ENCODE measurements around the gene C4orf50.
"Not testable (repeated sequence)": the region's sequence is repeated elsewhere in the genome, so short reads cannot be mapped to it uniquely, and the experiment has no call there.

Gene C4orf50

GRCh38 chr4:5964030-5964429, 54.2 kb downstream of the C4orf50 start:
- no peak for DNase-seq

GRCh38 chr4:5963611-5964010, 54.6 kb downstream of the C4orf50 start:
- no peak for DNase-seq

- DNase-seq, result no peak
Observed at GRCh38 chr4:5962416-5962815, 55.8 kb downstream of the C4orf50 start.

- DNase-seq, result no peak
Observed at GRCh38 chr4:5960252-5960880, 57.9 kb downstream of the C4orf50 start.

GRCh38 chr4:5959211-5959982, 58.8 kb downstream of the C4orf50 start:
- no peak for DNase-seq

- DNase-seq, result no peak
Observed at GRCh38 chr4:5958199-5958735, 60.0 kb downstream of the C4orf50 start.

- DNase-seq, result no peak
Observed at GRCh38 chr4:5957076-5957475, 61.2 kb downstream of the C4orf50 start.

GRCh38 chr4:5956285-5957021, 61.8 kb downstream of the C4orf50 start:
- peak; percentile 96 for DNase-seq

GRCh38 chr4:5955856-5956255, 62.4 kb downstream of the C4orf50 start:
- no peak for DNase-seq

- DNase-seq, result peak; percentile 39
Observed at GRCh38 chr4:5955201-5955821, 62.9 kb downstream of the C4orf50 start.

- no peak for DNase-seq
Observed at GRCh38 chr4:5954056-5954760, 64.0 kb downstream of the C4orf50 start.

GRCh38 chr4:5952975-5953951, 65.0 kb downstream of the C4orf50 start:
- DNase-seq, result no peak

GRCh38 chr4:5952286-5952974, 65.8 kb downstream of the C4orf50 start:
- DNase-seq, result no peak

- DNase-seq, result not testable (repeated sequence)
Observed at GRCh38 chr4:5946653-5947052, 71.6 kb downstream of the C4orf50 start.

GRCh38 chr4:5945936-5946335, 72.3 kb downstream of the C4orf50 start:
- no peak for DNase-seq

GRCh38 chr4:5945171-5945570, 73.1 kb downstream of the C4orf50 start:
- no peak for DNase-seq

GRCh38 chr4:5943561-5943960, 74.7 kb downstream of the C4orf50 start:
- no peak for DNase-seq

GRCh38 chr4:5942947-5943346, 75.3 kb downstream of the C4orf50 start:
- DNase-seq, result no peak

GRCh38 chr4:5941601-5942000, 76.6 kb downstream of the C4orf50 start:
- no peak for DNase-seq

- peak; percentile 78 for DNase-seq
Observed at GRCh38 chr4:5940470-5941203, 77.6 kb downstream of the C4orf50 start.

All from NCI-H2081 treated with DMSO at 0.1 percent for 48 hours (cell line).